B cell (primary cell): ENCODE results near the gene DEXI. TPM values are rescaled to one million over a fixed set of nuclear protein-coding genes. Genes with fewer than 3 reads are reported as not detected.

Experiments
- ATAC-seq: fragments of 200-7000 bp; cut with Tn5 transposase; one replicate; pipeline ENCODE4 v1.10.0; 2021; ENCODE audit warnings: low read depth, mild to moderate bottlenecking, moderate number of reproducible peaks, moderate library complexity
- CTCF ChIA-PET: fragments of 350-600 bp; sonication (Branson Sonifier 250); formaldehyde crosslinking; loops from one replicate; lab custom pipeline; 2021; ENCODE audit warnings: antibody characterized with exemption, inconsistent platforms; lab: Charles Lee
- POLR2A ChIA-PET: fragments of 350-600 bp; sonication (Branson Sonifier 250); formaldehyde crosslinking; loops from one replicate; lab custom pipeline; 2021; ENCODE audit warnings: antibody characterized with exemption; lab: Charles Lee
- DNase-seq: peaks from one replicate; pipeline ENCODE4 v3.0.0; 2013
- H2AFZ ChIP-seq: 2 replicates; pipeline ENCODE4 v1.6.1; 2012; ENCODE audit warnings: mild to moderate bottlenecking, low read depth, low read length; ENCODE audit not compliant: insufficient read depth, poor library complexity, severe bottlenecking
- H3K27ac ChIP-seq, 2 donors: 1 replicate in 1 of 2; 2 replicates in 1 of 2; pipeline ENCODE4 v1.5.1; 2012 to 2013; ENCODE audit warnings: low read length in 2 of 2, mild to moderate bottlenecking in 2 of 2, moderate library complexity in 1 of 2
- H3K27me3 ChIP-seq, 4 experiments: fragments of 200-600 bp in 1 of 4; sonication (generic) in 1 of 4; replicated peaks in 1 of 4; 1 replicate in 2 of 4; 2 replicates in 2 of 4; pipeline versions ENCODE4 v1.6.1 to v1.7.0; 2013 to 2016; ENCODE audit warnings: low read length in 3 of 4, mild to moderate bottlenecking in 2 of 4, mixed read lengths in 1 of 4, moderate library complexity in 1 of 4; ENCODE audit not compliant: insufficient read depth in 4 of 4, control insufficient read depth in 3 of 4; ENCODE audit errors: control extremely low read depth in 1 of 4
- H3K36me3 ChIP-seq, 2 experiments: replicated peaks in 1 of 2; 1 replicate in 1 of 2; 2 replicates in 1 of 2; pipeline versions ENCODE4 v1.6.1 to v1.7.1; 2013; ENCODE audit warnings: low read length in 1 of 2; ENCODE audit not compliant: insufficient read depth in 2 of 2, control insufficient read depth in 1 of 2; ENCODE audit errors: control extremely low read depth in 1 of 2, extremely low read depth in 1 of 2
- H3K4me1 ChIP-seq, 2 donors: fragments of 200-600 bp in 1 of 2; sonication (generic) in 1 of 2; 1 replicate in 1 of 2; 2 replicates in 1 of 2; pipeline versions ENCODE4 v1.5.1 to v1.6.1; 2013 to 2017; ENCODE audit warnings: low read length in 2 of 2; ENCODE audit not compliant: control insufficient read depth in 2 of 2, insufficient read depth in 2 of 2
- H3K4me2 ChIP-seq: replicated peaks from 2 replicates; pipeline ENCODE3; 2012; ENCODE audit warnings: mild to moderate bottlenecking, low read depth, low read length; ENCODE audit not compliant: poor library complexity, severe bottlenecking
- H3K4me3 ChIP-seq, 5 experiments: fragments of 200-600 bp in 1 of 5; sonication (generic) in 1 of 5; 1 replicate in 3 of 5; 2 replicates in 2 of 5; pipeline versions ENCODE4 v1.5.1 to v1.7.0; 2011 to 2016; ENCODE audit warnings: low read length in 4 of 5, mild to moderate bottlenecking in 4 of 5, low read depth in 2 of 5, control low read depth in 1 of 5, moderate library complexity in 1 of 5; ENCODE audit not compliant: insufficient read depth in 1 of 5; ENCODE audit errors: control extremely low read depth in 1 of 5, extremely low read depth in 1 of 5
- H3K79me2 ChIP-seq: fragments of 200-600 bp; sonication (generic); one replicate; pipeline ENCODE4 v1.6.0; 2016; ENCODE audit warnings: low read length; ENCODE audit not compliant: control insufficient read depth, insufficient read depth
- H3K9ac ChIP-seq: fragments of 200-600 bp; sonication (generic); 2 replicates; pipeline ENCODE4 v1.6.1; 2017; ENCODE audit warnings: mild to moderate bottlenecking, low read length, moderate library complexity
- H3K9me3 ChIP-seq, 3 donors: one replicate each; pipeline versions ENCODE4 v1.6.1 to v1.7.1; 2013; ENCODE audit warnings: low read length in 2 of 3; ENCODE audit not compliant: control insufficient read depth in 2 of 3, insufficient read depth in 1 of 3; ENCODE audit errors: control extremely low read depth in 1 of 3
- H4K20me1 ChIP-seq: 2 replicates; pipeline ENCODE4 v1.6.0; 2012; ENCODE audit warnings: mild to moderate bottlenecking, low read length; ENCODE audit not compliant: insufficient read depth, control insufficient read depth, poor library complexity, severe bottlenecking
- H3K27ac Mint-ChIP-seq: one replicate; pipeline ENCODE4 v1.8.0; 2021; ENCODE audit warnings: mixed read lengths
- H3K27me3 Mint-ChIP-seq: one replicate; pipeline ENCODE4 v1.8.0; 2021; ENCODE audit warnings: mixed read lengths
- H3K4me1 Mint-ChIP-seq: one replicate; pipeline ENCODE4 v1.8.0; 2021; ENCODE audit warnings: mixed read lengths
- H3K4me3 Mint-ChIP-seq: one replicate; pipeline ENCODE4 v1.8.0; 2021; ENCODE audit warnings: mixed read lengths
- H3K9me3 Mint-ChIP-seq: one replicate; pipeline ENCODE4 v1.8.0; 2022; ENCODE audit warnings: mixed read lengths; ENCODE audit not compliant: insufficient read depth
- CTCF ChIP-seq: fragments of 200-600 bp; IDR thresholded peaks from one replicate; pipeline ENCODE4 v1.8.0; 2022; ENCODE audit warnings: antibody characterized with exemption, mild to moderate bottlenecking
- EZH2 ChIP-seq: IDR thresholded peaks from 2 replicates; pipeline ENCODE4 v1.6.1; 2012; ENCODE audit warnings: borderline replicate concordance, low read depth, mild to moderate bottlenecking, moderate library complexity, low read length; ENCODE audit not compliant: insufficient read depth, poor library complexity, severe bottlenecking
- WGBS: methylation state at CpG from one replicate; pipeline ENCODE4 v1.1.5; 2013; ENCODE audit warnings: missing lambda C conversion rate; ENCODE audit not compliant: insufficient coverage; 5-methylcytosine and 5-hydroxymethylcytosine counted together
- intact Hi-C: fragments of 100-400 bp; cut with micrococcal nuclease; formaldehyde crosslinking; loops from one replicate; pipeline ENCODE4 v1.10.0; 2022
- polyA plus RNA-seq: library from polyadenylated mRNA; depleted of rRNA; stranded (reverse); fragments of >200 nt; gene quantifications from 2 replicates; pipeline ENCODE4 v1.2.3, GENCODE V29; 2012
- total RNA-seq, 2 donors: library from RNA; stranded (reverse); fragments of 120-200 nt in 1 of 2; gene quantifications; 1 replicate in 1 of 2; 2 replicates in 1 of 2; pipeline versions ENCODE4 v1.2.3 to v1.2.4, GENCODE V29; 2013 to 2022

The DEXI gene
- total and polyA plus RNA-seq, 2 donors (not counting 1 experiment from before 2014, with no cell fraction given), result 9.1 to 17.7 TPM

GRCh38 chr16:10911267-10911666 is 31.0 kb downstream of the DEXI start:
- Histone ChIP-seq H3K36me3 (peaks cover 7 to 89% of the 10 kb centered on the region in 2 experiments), H3K27me3 (no peaks in the 10 kb centered on the region), H3K9me3 (peaks cover 0 to 4% (median 0%) of the 10 kb centered on the region in 3 donors), H4K20me1 (peaks cover 74% of the 10 kb centered on the region), H3K4me1 (peaks cover 77 to 88% of the 10 kb centered on the region in 2 donors), H2AFZ (no peak overlapping the region), H3K9ac (no peak overlapping the region), H3K79me2 (peaks cover 58% of the 10 kb centered on the region), H3K27ac (peak overlapping the region; percentile 92 to 95), H3K4me2 (peak overlapping the region; percentile 66), H3K4me3 (no peak overlapping the region)
- Mint-ChIP-seq H3K4me1 (peaks cover 79% of the 10 kb centered on the region), H3K27me3 (no peaks in the 10 kb centered on the region), H3K27ac (peak overlapping the region; percentile 94), H3K9me3 (no peaks in the 10 kb centered on the region), H3K4me3 (no peak overlapping the region)
- intact Hi-C loops, result no loop called here
- ChIA-PET CTCF (interaction anchor here (1.0 to 12.7 kb wide), 10 partner anchors 9 to 396 kb away, joined by 3 to 141 read pairs (median 10); partner anchors contain the start of gene CIITA), POLR2A (interaction anchor here (0.5 to 8.3 kb wide), 10 partner anchors 12 to 708 kb away, joined by 3 to 59 read pairs (median 6); partner anchors contain the start of genes CIITA and NUBP1)
- no peak for DNase-seq
- TF ChIP-seq CTCF (peak; percentile 35), EZH2 (no peak)
- ATAC-seq, result no peak

GRCh38 chr16:10907757-10908045 is 34.6 kb downstream of the DEXI start:
- DNase-seq (no peak), ATAC-seq (no peak)
- Mint-ChIP-seq H3K27me3 (no peaks in the 10 kb centered on the region), H3K27ac (no peak overlapping the region), H3K4me1 (peaks cover 70% of the 10 kb centered on the region), H3K4me3 (no peak overlapping the region), H3K9me3 (no peaks in the 10 kb centered on the region)
- Histone ChIP-seq H3K4me2 (peak overlapping the region; percentile 25), H3K4me1 (peaks cover 48 to 56% of the 10 kb centered on the region in 2 donors), H3K4me3 (no peak overlapping the region), H4K20me1 (peaks cover 79% of the 10 kb centered on the region), H3K36me3 (peaks cover 8 to 98% of the 10 kb centered on the region in 2 experiments), H3K27ac (peak overlapping the region in 1 of 2 donors; percentile 95), H3K9ac (no peak overlapping the region), H3K27me3 (no peaks in the 10 kb centered on the region), H2AFZ (no peak overlapping the region), H3K9me3 (peaks cover 0 to 4% (median 0%) of the 10 kb centered on the region in 3 donors), H3K79me2 (peaks cover 60% of the 10 kb centered on the region)
- TF ChIP-seq EZH2 (no peak), CTCF (no peak)
- 97% methylated on average over 21 of the region's 21 CpGs for WGBS
- POLR2A ChIA-PET, result no interaction called here
- CTCF ChIA-PET, result interaction anchor here (1.3 to 2.7 kb wide), 3 partner anchors 11 to 31 kb away, joined by 3 to 15 read pairs (median 4); no protein-coding TSS in a partner anchor
- intact Hi-C loops, result no loop called here
